ENCODE data around the gene FN1. TPM values are rescaled to one million over a fixed set of nuclear protein-coding genes. Genes with fewer than 3 reads are reported as not detected.
A peak's percentile ranks its signal among the peaks of the same experiment; 100 is the strongest.

FN1 gene
- total and polyA plus RNA-seq, 4 donors = 916 to 12,965 (median 5,646) TPM

- Histone ChIP-seq H3K4me1 (ENCODE audit: control insufficient read depth in 1 of 2, insufficient read depth in 2 of 2, low read length in 2 of 2) (peaks cover under 1 to 2% of the 10 kb centered on the region in 2 donors), H3K27ac (ENCODE audit: low read depth in 1 of 2, low read length in 2 of 2) (peak overlapping the region; percentile 98 to 99), H3K9me3 (ENCODE audit: control insufficient read depth, low read length) (no peaks in the 10 kb centered on the region), H3K27me3 (ENCODE audit: control insufficient read depth in 1 of 2, insufficient read depth in 2 of 2, low read length in 1 of 2) (no peaks in the 10 kb centered on the region), H3K4me3 (ENCODE audit: low read length in 2 of 2) (peak overlapping the region; percentile 62 to 91), H3K36me3 (ENCODE audit: control insufficient read depth in 1 of 2, insufficient read depth in 2 of 2, low read length in 1 of 2) (peaks cover 0 to 6% of the 10 kb centered on the region in 2 donors)
- DNase-seq = peak in 1 of 2 donors; percentile 78
- intact Hi-C loops (cut with DNase I) = loop anchor here (5.0 to 10.0 kb wide), 4 partner anchors 95 to 480 kb away; no protein-coding TSS in a partner anchor
- WGBS, 2 donors = 1 to 2% methylated on average over 22 of the region's 22 CpGs
- ATAC-seq (ENCODE audit: low FRiP score) = peak; percentile 0
These were observed 1.1 kb upstream of the FN1 start for GRCh38 chr2:215436705-215437565.

DNA sequence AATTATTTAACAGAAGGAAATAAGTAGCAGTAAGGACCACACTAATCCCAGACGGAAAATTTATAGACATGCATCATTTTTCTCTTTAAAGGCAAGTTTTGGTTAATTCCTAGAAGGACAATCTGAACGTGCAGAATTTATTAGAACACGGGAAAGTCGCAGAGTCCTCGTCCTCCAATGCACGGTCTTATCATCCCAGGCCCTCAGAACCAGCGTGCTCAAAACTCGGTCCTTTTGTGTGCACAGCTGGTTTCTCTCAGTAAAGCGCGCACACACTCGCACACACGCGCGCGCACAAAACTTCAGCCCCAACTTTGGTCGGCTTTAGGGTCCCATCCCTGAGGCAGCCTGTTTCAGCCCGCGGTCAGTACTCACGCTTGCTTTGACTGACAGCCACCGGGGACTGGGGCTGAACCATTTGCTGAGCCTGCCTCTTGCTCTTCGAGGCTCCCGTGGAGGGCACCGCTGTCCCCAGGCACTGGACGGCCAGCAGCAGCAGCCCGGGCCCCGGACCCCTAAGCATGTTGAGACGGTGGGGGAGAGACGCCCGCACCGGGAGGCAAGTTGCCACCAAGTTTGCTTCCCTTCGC is 493 bp downstream of the FN1 start:
- Histone ChIP-seq H3K27ac (ENCODE audit: low read depth in 1 of 2, low read length in 2 of 2) (peak overlapping the region; percentile 91 to 97), H3K4me1 (ENCODE audit: control insufficient read depth in 1 of 2, insufficient read depth in 2 of 2, low read length in 2 of 2) (peaks cover 2 to 4% of the 10 kb centered on the region in 2 donors), H3K36me3 (ENCODE audit: control insufficient read depth in 1 of 2, insufficient read depth in 2 of 2, low read length in 1 of 2) (peaks cover 0 to 8% of the 10 kb centered on the region in 2 donors), H3K4me3 (ENCODE audit: low read length in 2 of 2) (peak overlapping the region; percentile 72 to 75), H3K9me3 (ENCODE audit: control insufficient read depth, low read length) (no peaks in the 10 kb centered on the region), H3K27me3 (ENCODE audit: control insufficient read depth in 1 of 2, insufficient read depth in 2 of 2, low read length in 1 of 2) (no peaks in the 10 kb centered on the region)
- DNase-seq (peak in 1 of 2 donors; percentile 80), ATAC-seq (ENCODE audit: low FRiP score) (peak; percentile 36)
- 0 to 1% methylated on average over 31 of the region's 31 CpGs for WGBS, 2 donors
- intact Hi-C loops (cut with DNase I) = loop anchor here (5.0 to 10.0 kb wide), 4 partner anchors 97 to 482 kb away; no protein-coding TSS in a partner anchor

- peak overlapping the region; percentile 63 to 91 for H3K27ac ChIP-seq (ENCODE audit: low read depth in 1 of 2, low read length in 2 of 2)
- WGBS, 2 donors = 1 to 3% methylated on average over 10 of the region's 10 CpGs
- intact Hi-C loops (cut with DNase I) = loop anchor here (5.0 to 10.0 kb wide), 4 partner anchors 98 to 483 kb away; no protein-coding TSS in a partner anchor
These were observed 1.2 kb downstream of the FN1 start for GRCh38 chr2:215434447-215435279.

GRCh38 chr2:215432759-215433594 is 2.9 kb downstream of the FN1 start:
- Histone ChIP-seq H3K36me3 (ENCODE audit: control insufficient read depth in 1 of 2, insufficient read depth in 2 of 2, low read length in 1 of 2) (peaks cover 7 to 10% of the 10 kb centered on the region in 2 donors), H3K9me3 (ENCODE audit: control insufficient read depth, low read length) (no peaks in the 10 kb centered on the region), H3K4me1 (ENCODE audit: control insufficient read depth in 1 of 2, insufficient read depth in 2 of 2, low read length in 2 of 2) (peaks cover 4% of the 10 kb centered on the region in 2 donors), H3K27me3 (ENCODE audit: control insufficient read depth in 1 of 2, insufficient read depth in 2 of 2, low read length in 1 of 2) (no peaks in the 10 kb centered on the region), H3K27ac (ENCODE audit: low read depth in 1 of 2, low read length in 2 of 2) (peak overlapping the region; percentile 49 to 83), H3K4me3 (ENCODE audit: low read length in 2 of 2) (peak overlapping the region; percentile 4 to 72)
- ATAC-seq (ENCODE audit: low FRiP score) (no peak), DNase-seq (no peak)
- intact Hi-C loops (cut with DNase I) = loop anchor here (10.0 kb wide), 2 partner anchors 192 to 412 kb away; no protein-coding TSS in a partner anchor
- WGBS, 2 donors = 37 to 45% methylated on average over 8 of the region's 8 CpGs

More at GRCh38 chr2:215434447-215435279, 1.2 kb downstream of the FN1 start:
- ATAC-seq (ENCODE audit: low FRiP score) (no peak), DNase-seq (no peak)
- Histone ChIP-seq H3K36me3 (ENCODE audit: control insufficient read depth in 1 of 2, insufficient read depth in 2 of 2, low read length in 1 of 2) (peaks cover 0 to 8% of the 10 kb centered on the region in 2 donors), H3K27me3 (ENCODE audit: control insufficient read depth in 1 of 2, insufficient read depth in 2 of 2, low read length in 1 of 2) (no peaks in the 10 kb centered on the region), H3K9me3 (ENCODE audit: control insufficient read depth, low read length) (no peaks in the 10 kb centered on the region), H3K4me3 (ENCODE audit: low read length in 2 of 2) (peak overlapping the region; percentile 72 to 93), H3K4me1 (ENCODE audit: control insufficient read depth in 1 of 2, insufficient read depth in 2 of 2, low read length in 2 of 2) (peaks cover 2 to 4% of the 10 kb centered on the region in 2 donors)

DNA sequence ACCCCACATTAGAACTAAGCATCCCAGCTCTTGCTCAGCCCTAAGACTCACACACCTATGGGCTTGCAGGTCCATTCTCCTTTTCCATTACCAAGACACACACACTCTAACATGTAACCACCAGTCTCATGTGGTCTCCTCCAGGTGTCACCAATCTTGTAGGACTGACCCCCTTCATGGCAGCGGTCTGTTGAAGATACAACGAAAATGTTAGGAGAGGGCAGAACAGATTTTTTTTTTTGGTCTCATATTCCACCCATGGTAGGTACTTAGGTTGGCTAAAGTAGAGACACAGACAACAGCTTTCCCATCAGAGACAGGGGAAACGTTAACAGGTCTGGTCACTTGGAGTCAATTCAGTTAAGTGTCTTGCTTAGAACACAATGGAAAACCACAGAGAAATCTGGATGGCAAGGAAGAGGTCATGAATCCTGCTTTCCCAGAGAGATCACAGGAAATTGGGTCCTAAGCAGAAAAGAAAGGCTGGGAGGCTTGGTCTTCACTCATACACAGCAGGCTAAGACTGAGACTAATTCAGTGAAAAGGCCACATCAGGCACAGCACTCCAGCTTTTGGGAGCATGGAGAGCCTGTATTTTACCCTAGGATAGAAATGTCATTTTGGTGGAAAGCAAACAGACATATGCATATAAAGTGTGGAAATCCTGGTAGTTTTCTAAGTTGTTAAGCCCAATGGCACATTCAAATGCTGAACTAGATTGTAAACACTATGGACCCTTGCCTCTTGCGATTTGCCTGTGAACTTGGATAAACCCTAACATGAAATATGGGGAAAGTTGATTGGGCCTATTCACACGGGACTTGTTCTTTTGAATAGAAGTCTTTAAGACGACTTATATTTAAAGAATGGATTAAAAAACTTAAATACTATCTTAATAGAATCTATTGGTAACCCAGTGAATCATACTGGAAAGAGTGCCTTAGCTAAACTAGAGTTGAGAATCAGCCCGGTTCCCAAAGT is 3.8 kb downstream of the FN1 start:
- WGBS, 2 donors = 36 to 43% methylated on average over 7 of the region's 7 CpGs
- peak overlapping the region in 1 of 2 donors; percentile 67 for H3K27ac ChIP-seq (ENCODE audit: low read depth in 1 of 2, low read length in 2 of 2)
- H3K36me3 ChIP-seq (ENCODE audit: control insufficient read depth in 1 of 2, insufficient read depth in 2 of 2, low read length in 1 of 2) = peaks cover 7 to 10% of the 10 kb centered on the region in 2 donors
- no peaks in the 10 kb centered on the region for H3K27me3 ChIP-seq (ENCODE audit: control insufficient read depth in 1 of 2, insufficient read depth in 2 of 2, low read length in 1 of 2)
- H3K4me1 ChIP-seq (ENCODE audit: control insufficient read depth in 1 of 2, insufficient read depth in 2 of 2, low read length in 2 of 2) = peaks cover 4 to 6% of the 10 kb centered on the region in 2 donors
- ATAC-seq (ENCODE audit: low FRiP score) (no peak), DNase-seq (no peak)
- peak overlapping the region in 1 of 2 donors; percentile 72 for H3K4me3 ChIP-seq (ENCODE audit: low read length in 2 of 2)
- intact Hi-C loops (cut with DNase I) = loop anchor here (10.0 kb wide), 2 partner anchors 193 to 413 kb away; no protein-coding TSS in a partner anchor
- no peaks in the 10 kb centered on the region for H3K9me3 ChIP-seq (ENCODE audit: control insufficient read depth, low read length)

DNA sequence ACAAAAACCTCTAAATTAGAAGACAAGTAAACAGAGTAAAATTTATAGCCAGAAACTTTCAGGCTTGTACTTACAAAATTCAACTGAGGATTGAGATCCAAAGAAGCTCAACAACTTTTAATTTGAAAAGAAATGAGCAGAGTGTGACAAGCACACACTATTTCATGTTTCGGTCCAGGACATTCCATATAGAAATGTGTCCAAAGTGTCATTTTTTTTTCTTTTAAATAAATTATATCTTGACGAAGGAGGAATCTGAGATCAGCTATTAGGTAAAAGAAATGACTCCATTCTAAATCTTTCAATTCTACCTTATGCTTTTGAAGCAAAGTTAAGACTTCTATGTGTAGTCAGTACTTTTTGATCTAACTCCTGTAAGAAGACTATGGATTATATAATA is 4.6 kb downstream of the FN1 start:
- intact Hi-C loops (cut with DNase I) = loop anchor here (10.0 kb wide), 2 partner anchors 194 to 414 kb away; no protein-coding TSS in a partner anchor
- Histone ChIP-seq H3K4me3 (ENCODE audit: low read length in 2 of 2) (no peak overlapping the region), H3K4me1 (ENCODE audit: control insufficient read depth in 1 of 2, insufficient read depth in 2 of 2, low read length in 2 of 2) (peaks cover 4 to 6% of the 10 kb centered on the region in 2 donors), H3K27ac (ENCODE audit: low read depth in 1 of 2, low read length in 2 of 2) (no peak overlapping the region), H3K9me3 (ENCODE audit: control insufficient read depth, low read length) (no peaks in the 10 kb centered on the region), H3K27me3 (ENCODE audit: control insufficient read depth in 1 of 2, insufficient read depth in 2 of 2, low read length in 1 of 2) (no peaks in the 10 kb centered on the region), H3K36me3 (ENCODE audit: control insufficient read depth in 1 of 2, insufficient read depth in 2 of 2, low read length in 1 of 2) (peaks cover 7 to 12% of the 10 kb centered on the region in 2 donors)
- ATAC-seq (ENCODE audit: low FRiP score) (no peak), DNase-seq (no peak)
- WGBS, 2 donors = 3 to 5% methylated on average over 2 of the region's 2 CpGs
